IMR-90 (cell line): ENCODE measurements around the gene RAB4B. TPM values are rescaled to one million over a fixed set of nuclear protein-coding genes. Genes with fewer than 3 reads are reported as not detected.
A peak's percentile ranks its signal among the peaks of the same experiment; 100 is the strongest.

Experiments used
- ATAC-seq: fragments of 200-7000 bp; cut with Tn5 transposase; 2 replicates; pipeline ENCODE4 v1.9.1; 2020; ENCODE audit warnings: low read depth, mild to moderate bottlenecking, moderate library complexity
- BruUV-seq: library from RNA; stranded (reverse); fragments of 400-500 nt; replicated peaks from 2 replicates; lab custom pipeline; 2021; lab: Mats Ljungman, UMichigan
- CTCF ChIA-PET: fragments of 300-600 bp; formaldehyde crosslinking; extraction: SDS; loops from one replicate; lab custom pipeline; 2021; ENCODE audit warnings: antibody characterized with exemption; lab: Yijun Ruan, JAX
- POLR2A ChIA-PET: fragments of 300-600 bp; sonication (Branson Sonifier 250); formaldehyde crosslinking; loops from one replicate; lab custom pipeline; 2022; ENCODE audit warnings: antibody characterized with exemption; ENCODE audit not compliant: unreplicated experiment; lab: Charles Lee
- DNase-seq: peaks from one replicate; pipeline ENCODE4 v3.0.0; 2013
- H2AFZ ChIP-seq: replicated peaks from 2 replicates; pipeline ENCODE3; 2013; ENCODE audit warnings: low read length, mild to moderate bottlenecking; ENCODE audit not compliant: poor library complexity
- H2AK5ac ChIP-seq: 2 replicates; pipeline ENCODE4 v1.6.1; 2013; ENCODE audit warnings: low read depth, low read length, inconsistent platforms
- H2AK9ac ChIP-seq: replicated peaks from 2 replicates; pipeline ENCODE3; 2013; ENCODE audit warnings: mild to moderate bottlenecking, low read depth, low read length, moderate library complexity; ENCODE audit not compliant: poor library complexity
- H2BK120ac ChIP-seq: 2 replicates; pipeline ENCODE4 v1.6.1; 2013; ENCODE audit warnings: low read depth, low read length, inconsistent platforms
- H2BK15ac ChIP-seq: 3 replicates; pipeline ENCODE4 v1.6.1; 2013; ENCODE audit warnings: low read depth, low read length, inconsistent platforms
- H2BK20ac ChIP-seq: 2 replicates; pipeline ENCODE4 v1.6.1; 2013; ENCODE audit warnings: low read depth, mild to moderate bottlenecking, inconsistent platforms, low read length, moderate library complexity
- H2BK5ac ChIP-seq: 2 replicates; pipeline ENCODE4 v1.6.1; 2013; ENCODE audit warnings: mild to moderate bottlenecking, low read depth, low read length, inconsistent platforms; ENCODE audit not compliant: poor library complexity, severe bottlenecking
- H3K14ac ChIP-seq: replicated peaks from 2 replicates; pipeline ENCODE4 v1.6.1; 2013; ENCODE audit warnings: low read depth, low read length, inconsistent platforms
- H3K18ac ChIP-seq: 2 replicates; pipeline ENCODE4 v1.6.1; 2013; ENCODE audit warnings: low read depth, low read length, control low read depth
- H3K23ac ChIP-seq: 2 replicates; pipeline ENCODE4 v1.6.1; 2013; ENCODE audit warnings: low read depth, low read length, inconsistent platforms
- H3K27ac ChIP-seq: 2 replicates; pipeline ENCODE4 v1.5.1; 2013; ENCODE audit warnings: mild to moderate bottlenecking, control low read depth, low read length; ENCODE audit not compliant: insufficient read depth
- H3K27me3 ChIP-seq: 2 replicates; pipeline ENCODE4 v1.6.1; 2013; ENCODE audit warnings: low read length; ENCODE audit not compliant: control insufficient read depth, insufficient read depth
- H3K36me3 ChIP-seq: 2 replicates; pipeline ENCODE4 v1.6.1; 2013; ENCODE audit warnings: low read length, mixed read lengths; ENCODE audit not compliant: control insufficient read depth, insufficient read depth
- H3K4ac ChIP-seq: 2 replicates; pipeline ENCODE4 v1.6.1; 2013; ENCODE audit warnings: low read depth, low read length, inconsistent platforms
- H3K4me1 ChIP-seq: 2 replicates; pipeline ENCODE4 v1.6.1; 2013; ENCODE audit warnings: low read length, mixed read lengths; ENCODE audit not compliant: control insufficient read depth, insufficient read depth
- H3K4me2 ChIP-seq: 2 replicates; pipeline ENCODE4 v1.6.1; 2013; ENCODE audit warnings: low read depth, mild to moderate bottlenecking, control low read depth, low read length, moderate library complexity
- H3K4me3 ChIP-seq: 2 replicates; pipeline ENCODE4 v1.5.1; 2013; ENCODE audit warnings: low read depth, mild to moderate bottlenecking, control low read depth, low read length, moderate library complexity; ENCODE audit not compliant: insufficient read depth
- H3K56ac ChIP-seq: 2 replicates; pipeline ENCODE4 v1.6.1; 2013; ENCODE audit warnings: low read length, inconsistent platforms; ENCODE audit not compliant: insufficient read depth; ENCODE audit errors: extremely low read depth
- H3K79me1 ChIP-seq, 2 experiments: 2 replicates each; pipeline ENCODE4 v1.6.1; 2013; ENCODE audit warnings: low read length in 2 of 2, inconsistent platforms in 1 of 2, low read depth in 1 of 2
- H3K9ac ChIP-seq: 2 replicates; pipeline ENCODE4 v1.6.1; 2013; ENCODE audit warnings: low read depth, low read length, control low read depth
- H3K9me1 ChIP-seq: 2 replicates; pipeline ENCODE4 v1.6.1; 2013; ENCODE audit warnings: low read length, inconsistent platforms; ENCODE audit not compliant: insufficient read depth
- H3K9me3 ChIP-seq: 2 replicates; pipeline ENCODE4 v1.6.1; 2013; ENCODE audit warnings: low read length; ENCODE audit not compliant: control insufficient read depth, insufficient read depth
- H4K20me1 ChIP-seq: 2 replicates; pipeline ENCODE4 v1.6.1; 2013; ENCODE audit warnings: low read length, inconsistent platforms; ENCODE audit not compliant: insufficient read depth
- H4K5ac ChIP-seq: 2 replicates; pipeline ENCODE4 v1.6.1; 2013; ENCODE audit warnings: mild to moderate bottlenecking, low read depth, low read length, control low read depth
- H4K8ac ChIP-seq, 2 experiments: 2 replicates each; pipeline ENCODE4 v1.6.1; 2013; ENCODE audit warnings: low read depth in 2 of 2, low read length in 2 of 2, control low read depth in 1 of 2, inconsistent platforms in 1 of 2
- H4K91ac ChIP-seq: 2 replicates; pipeline ENCODE4 v1.6.1; 2013; ENCODE audit warnings: low read depth, low read length, inconsistent platforms; ENCODE audit not compliant: insufficient read depth
- BHLHE40 ChIP-seq: fragments of 150-350 bp; IDR thresholded peaks from 2 replicates; pipeline ENCODE4 v1.6.1; 2016; ENCODE audit warnings: mild to moderate bottlenecking, low read depth, low read length
- CHD1 ChIP-seq: IDR thresholded peaks from 2 replicates; pipeline ENCODE4 v1.6.1; 2012; ENCODE audit warnings: low read depth, low read length, improper control_type of control experiment
- FOS ChIP-seq: fragments of 150-350 bp; IDR thresholded peaks from 2 replicates; pipeline ENCODE4 v1.6.1; 2016; ENCODE audit warnings: low read depth, low read length
- MXI1 ChIP-seq: IDR thresholded peaks from 2 replicates; pipeline ENCODE4 v1.6.1; 2012; ENCODE audit warnings: low read depth, mild to moderate bottlenecking, low read length, moderate library complexity, borderline replicate concordance
- NFE2L2 ChIP-seq: fragments of 150-350 bp; IDR thresholded peaks from 2 replicates; pipeline ENCODE4 v1.6.1; 2016; ENCODE audit warnings: low read depth, mild to moderate bottlenecking, low read length
- POLR2A ChIP-seq: IDR thresholded peaks from 2 replicates; pipeline ENCODE4 v1.6.1; 2012; ENCODE audit warnings: mild to moderate bottlenecking, low read depth, low read length
- RAD21 ChIP-seq: IDR thresholded peaks from 2 replicates; pipeline ENCODE4 v1.6.1; 2012; ENCODE audit warnings: low read length, improper control_type of control experiment
- RCOR1 ChIP-seq: IDR thresholded peaks from 2 replicates; pipeline ENCODE4 v1.6.1; 2012; ENCODE audit warnings: mild to moderate bottlenecking, low read length, improper control_type of control experiment; ENCODE audit not compliant: insufficient replicate concordance
- SMC3 ChIP-seq: fragments of 150-350 bp; IDR thresholded peaks from 2 replicates; pipeline ENCODE4 v1.6.1; 2016; ENCODE audit warnings: low read depth, mild to moderate bottlenecking, antibody characterized with exemption, low read length, moderate library complexity
- WGBS, 2 experiments: methylation state at CpG; one replicate each; pipeline versions ENCODE4 v1.1.5 to v1.1.7; 2013; ENCODE audit warnings: missing lambda C conversion rate in 2 of 2; ENCODE audit not compliant: insufficient read length in 1 of 2; ENCODE audit errors: extremely low coverage in 2 of 2; 5-methylcytosine and 5-hydroxymethylcytosine counted together
- dilution Hi-C: fragments of 300-500 bp; cut with HindIII; formaldehyde crosslinking; loops from one replicate; pipeline ENCODE4 v1.14.3; 2018; ENCODE audit warnings: low sequenced_read_pairs; ENCODE audit not compliant: unreplicated experiment
- in situ Hi-C: fragments of 300-500 bp; cut with MboI; formaldehyde crosslinking; loops from 3 replicates; pipeline ENCODE4 v1.14.3; 2019; ENCODE audit warnings: low sequenced_read_pairs, inconsistent platforms, mixed read lengths
- intact Hi-C: fragments of 100-400 bp; cut with micrococcal nuclease; formaldehyde crosslinking; loops from 2 replicates; pipeline ENCODE4 v1.10.0; 2022
- polyA plus RNA-seq, 3 experiments: library from polyadenylated mRNA; depleted of rRNA; stranded (reverse); fragments of >200 nt; gene quantifications; 2 replicates each; pipeline ENCODE4 v1.2.3, GENCODE V29; 2012; ENCODE audit warnings: low replicate concordance in 1 of 3
- total RNA-seq: library from RNA; depleted of rRNA; stranded (reverse); fragments of >200 nt; gene quantifications from 2 replicates; pipeline ENCODE4 v1.2.3, GENCODE V29; 2012
- TF ChIP-seq, protein P1 (sequence below): fragments of 150-350 bp; IDR thresholded peaks from 2 replicates; pipeline ENCODE4 v1.6.1; 2016; ENCODE audit warnings: low read depth, mild to moderate bottlenecking, low read length, moderate library complexity, borderline replicate concordance

Gene RAB4B
- total and polyA plus RNA-seq, 2 of the 4 experiments (the other 2 are of a cell fraction): 7.9 to 21.4 TPM

DNA sequence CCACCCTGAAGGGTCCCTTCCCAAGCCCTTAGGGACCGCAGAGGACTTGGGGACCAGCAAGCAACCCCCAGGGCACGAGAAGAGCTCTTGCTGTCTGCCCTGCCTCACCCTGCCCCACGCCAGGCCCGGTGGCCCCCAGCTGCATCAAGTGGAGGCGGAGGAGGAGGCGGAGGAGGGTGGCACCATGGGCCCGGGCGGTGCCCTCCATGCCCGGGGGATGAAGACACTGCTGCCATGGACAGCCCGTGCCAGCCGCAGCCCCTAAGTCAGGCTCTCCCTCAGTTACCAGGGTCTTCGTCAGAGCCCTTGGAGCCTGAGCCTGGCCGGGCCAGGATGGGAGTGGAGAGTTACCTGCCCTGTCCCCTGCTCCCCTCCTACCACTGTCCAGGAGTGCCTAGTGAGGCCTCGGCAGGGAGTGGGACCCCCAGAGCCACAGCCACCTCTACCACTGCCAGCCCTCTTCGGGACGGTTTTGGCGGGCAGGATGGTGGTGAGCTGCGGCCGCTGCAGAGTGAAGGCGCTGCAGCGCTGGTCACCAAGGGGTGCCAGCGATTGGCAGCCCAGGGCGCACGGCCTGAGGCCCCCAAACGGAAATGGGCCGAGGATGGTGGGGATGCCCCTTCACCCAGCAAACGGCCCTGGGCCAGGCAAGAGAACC, 22.4 kb downstream of the RAB4B start:
- H4K91ac ChIP-seq: no peak overlapping the region
- peaks cover 34% of the 10 kb centered on the region for H3K9me1 ChIP-seq
- intact Hi-C loops: no loop called here
- H2BK15ac ChIP-seq: no peak overlapping the region
- no peak overlapping the region for H3K56ac ChIP-seq
- H3K4me1 ChIP-seq: peaks cover 36% of the 10 kb centered on the region
- no peaks in the 10 kb centered on the region for H3K9me3 ChIP-seq
- TSS peak; percentile 51 for BruUV-seq
- peaks cover 41% of the 10 kb centered on the region for H3K36me3 ChIP-seq
- no peak overlapping the region for H4K8ac ChIP-seq
- in situ Hi-C loops: no loop called here
- H3K27me3 ChIP-seq: no peaks in the 10 kb centered on the region
- H3K4me3 ChIP-seq: peak overlapping the region; percentile 96
- no peak overlapping the region for H2BK120ac ChIP-seq
- H2AK9ac ChIP-seq: peak overlapping the region; percentile 99
- TF ChIP-seq RAD21: no peak
- no peak for TF ChIP-seq RCOR1
- TF ChIP-seq POLR2A: no peak
- no peak for TF ChIP-seq SMC3
- TF ChIP-seq MXI1: no peak
- TF ChIP-seq BHLHE40: no peak
- TF ChIP-seq FOS: no peak
- TF ChIP-seq, protein P1, sequence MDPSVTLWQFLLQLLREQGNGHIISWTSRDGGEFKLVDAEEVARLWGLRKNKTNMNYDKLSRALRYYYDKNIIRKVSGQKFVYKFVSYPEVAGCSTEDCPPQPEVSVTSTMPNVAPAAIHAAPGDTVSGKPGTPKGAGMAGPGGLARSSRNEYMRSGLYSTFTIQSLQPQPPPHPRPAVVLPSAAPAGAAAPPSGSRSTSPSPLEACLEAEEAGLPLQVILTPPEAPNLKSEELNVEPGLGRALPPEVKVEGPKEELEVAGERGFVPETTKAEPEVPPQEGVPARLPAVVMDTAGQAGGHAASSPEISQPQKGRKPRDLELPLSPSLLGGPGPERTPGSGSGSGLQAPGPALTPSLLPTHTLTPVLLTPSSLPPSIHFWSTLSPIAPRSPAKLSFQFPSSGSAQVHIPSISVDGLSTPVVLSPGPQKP: no peak
- TF ChIP-seq CHD1: no peak
- no peak for TF ChIP-seq NFE2L2
- ChIA-PET POLR2A (interaction anchor here (0.6 kb wide), 1 partner anchor 59 kb away, joined by 3 read pairs; no protein-coding TSS in a partner anchor), CTCF (no interaction called here)
- WGBS, 2 experiments: 83% methylated on average over 9 of the region's 27 CpGs; no CpG with 5 or more reads in 1 of the 2 experiments
- DNase-seq (no peak), ATAC-seq (no peak)
- H4K20me1 ChIP-seq: peaks cover 58% of the 10 kb centered on the region
- peak overlapping the region; percentile 89 for H3K14ac ChIP-seq
- H3K4me2 ChIP-seq: peak overlapping the region; percentile 85
- dilution Hi-C loops: no loop called here
- H2AFZ ChIP-seq: peak overlapping the region; percentile 10
- no peak overlapping the region for H4K5ac ChIP-seq
- H2BK5ac ChIP-seq: no peak overlapping the region
- peak overlapping the region; percentile 38 for H3K23ac ChIP-seq
- H3K18ac ChIP-seq: no peak overlapping the region
- peak overlapping the region; percentile 96 for H3K9ac ChIP-seq
- H2AK5ac ChIP-seq: peak overlapping the region; percentile 59
- no peak overlapping the region for H2BK20ac ChIP-seq
- H3K79me1 ChIP-seq: peaks cover 4 to 66% of the 10 kb centered on the region in 2 experiments; a peak in 3 of 4 replicates
- H3K27ac ChIP-seq: peak overlapping the region; percentile 95
- peak overlapping the region; percentile 63; the same call in 1 of the 2 replicates for H3K4ac ChIP-seq
